IPS-20b (cell line): Measurements from ENCODE around the gene MAFB.
A peak's percentile ranks its signal among the peaks of the same experiment; 100 is the strongest.

Source experiments
- H3K27ac ChIP-seq: one replicate; pipeline ENCODE4 v1.5.1; 2013; ENCODE audit warnings: low read length
- H3K27me3 ChIP-seq: 2 replicates; pipeline ENCODE4 v1.6.1; 2013; ENCODE audit warnings: mild to moderate bottlenecking, low read length, inconsistent platforms; ENCODE audit not compliant: insufficient read depth
- H3K36me3 ChIP-seq: 2 replicates; pipeline ENCODE4 v1.6.1; 2013; ENCODE audit warnings: low read depth, mild to moderate bottlenecking, inconsistent platforms, low read length, moderate library complexity; ENCODE audit not compliant: insufficient read depth
- H3K4me1 ChIP-seq: 2 replicates; pipeline ENCODE4 v1.6.1; 2013; ENCODE audit warnings: mild to moderate bottlenecking, control low read depth, inconsistent platforms, low read length, moderate library complexity; ENCODE audit not compliant: insufficient read depth
- H3K4me3 ChIP-seq: 2 replicates; pipeline ENCODE4 v1.5.1; 2013; ENCODE audit warnings: mild to moderate bottlenecking, low read length, inconsistent platforms
- H3K9ac ChIP-seq: 2 replicates; pipeline ENCODE4 v1.6.1; 2013; ENCODE audit warnings: low read depth, mild to moderate bottlenecking, inconsistent platforms, low read length, moderate library complexity
- H3K9me3 ChIP-seq: 2 replicates; pipeline ENCODE4 v1.6.1; 2013; ENCODE audit warnings: mild to moderate bottlenecking, low read depth, low read length, inconsistent platforms; ENCODE audit not compliant: insufficient read depth

Gene MAFB

DNA sequence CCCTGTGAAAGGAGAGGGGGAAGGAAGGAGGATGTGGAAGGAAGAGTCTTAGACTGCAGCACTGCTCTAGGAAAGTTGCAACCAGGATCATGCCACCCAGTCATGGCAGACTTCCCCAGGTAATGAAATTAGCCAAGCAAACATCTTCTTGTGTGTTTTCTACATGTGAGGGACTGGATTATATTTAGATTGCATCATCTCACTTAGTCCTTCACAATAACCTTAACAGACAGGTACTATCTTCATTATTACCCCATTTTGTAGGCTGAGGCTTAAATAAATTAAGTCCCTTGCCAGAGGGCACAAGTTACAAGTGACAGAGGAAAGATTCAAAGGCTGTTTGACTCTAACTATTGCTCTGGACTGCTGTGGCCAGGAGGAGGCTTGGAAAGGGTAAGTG lies 9.7 kb upstream of the MAFB start:
- Histone ChIP-seq H3K27me3 (peaks cover 55% of the 10 kb centered on the region), H3K9ac (no peak overlapping the region)

GRCh38 chr20:40698281-40698680 lies 9.2 kb upstream of the MAFB start:
- H3K36me3 ChIP-seq: no peaks in the 10 kb centered on the region
- H3K4me1 ChIP-seq: no peaks in the 10 kb centered on the region
- no peak overlapping the region for H3K27ac ChIP-seq
- H3K27me3 ChIP-seq: peaks cover 60% of the 10 kb centered on the region
- H3K4me3 ChIP-seq: no peak overlapping the region
- no peaks in the 10 kb centered on the region for H3K9me3 ChIP-seq
- H3K9ac ChIP-seq: no peak overlapping the region

More for the DNA sequence above, 9.7 kb upstream of the MAFB start:
- H3K9me3 ChIP-seq: no peaks in the 10 kb centered on the region
- no peaks in the 10 kb centered on the region for H3K4me1 ChIP-seq
- no peaks in the 10 kb centered on the region for H3K36me3 ChIP-seq
- H3K4me3 ChIP-seq: no peak overlapping the region
- no peak overlapping the region for H3K27ac ChIP-seq

GRCh38 chr20:40697541-40697940 lies 8.5 kb upstream of the MAFB start:
- Histone ChIP-seq H3K9me3 (no peaks in the 10 kb centered on the region), H3K36me3 (no peaks in the 10 kb centered on the region), H3K4me1 (no peaks in the 10 kb centered on the region), H3K4me3 (no peak overlapping the region), H3K27ac (no peak overlapping the region), H3K9ac (no peak overlapping the region), H3K27me3 (peaks cover 67% of the 10 kb centered on the region)

DNA sequence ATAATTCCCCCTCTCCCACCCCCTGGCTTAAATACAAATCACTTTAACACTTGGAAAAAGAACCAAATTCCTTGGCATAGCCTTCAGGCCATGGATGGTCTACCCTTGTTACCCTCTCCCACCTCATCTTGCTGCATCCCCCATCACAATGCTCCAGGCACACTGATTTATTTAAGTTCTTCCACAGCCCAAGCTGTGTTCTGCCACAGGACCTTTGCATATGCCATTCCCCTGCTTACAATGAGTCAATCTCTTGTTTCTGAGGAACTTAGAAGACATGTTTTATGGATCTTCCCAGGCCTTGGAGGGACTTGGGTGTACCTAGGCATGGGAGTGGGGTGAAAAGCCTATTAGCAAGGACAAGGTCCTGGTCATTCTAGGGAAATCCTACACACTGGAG lies 6.2 kb upstream of the MAFB start:
- Histone ChIP-seq H3K9me3 (no peaks in the 10 kb centered on the region), H3K27ac (no peak overlapping the region), H3K36me3 (no peaks in the 10 kb centered on the region), H3K9ac (no peak overlapping the region), H3K4me3 (no peak overlapping the region), H3K4me1 (0 out of 2 replicates have a peak, but pooled peaks cover 5% of the 10 kb centered on the region), H3K27me3 (peaks cover 91% of the 10 kb centered on the region)

DNA sequence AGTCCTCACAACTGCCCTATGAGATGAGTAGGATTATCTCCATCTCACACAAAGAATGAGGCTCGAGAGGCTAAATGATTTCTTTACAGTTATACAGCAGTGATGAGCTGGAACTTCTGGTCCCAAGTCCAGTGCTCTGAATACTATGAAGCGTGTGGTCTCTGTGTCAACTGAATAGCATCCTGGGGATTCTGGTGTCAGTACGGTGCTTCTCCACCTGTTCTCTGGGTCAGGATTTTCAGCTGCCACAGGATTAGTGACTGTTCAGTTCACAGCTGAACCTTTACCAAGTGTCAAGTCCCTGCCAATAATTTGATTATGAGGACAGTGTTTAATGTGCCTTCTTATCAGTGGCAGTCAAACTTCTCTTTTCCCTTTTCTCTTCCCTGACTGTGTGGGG lies 5.2 kb upstream of the MAFB start:
- no peaks in the 10 kb centered on the region for H3K36me3 ChIP-seq

GRCh38 chr20:40692240-40693011 lies 3.4 kb upstream of the MAFB start:
- H3K27me3 ChIP-seq: peaks cover 98% of the 10 kb centered on the region
- no peak overlapping the region for H3K27ac ChIP-seq
- no peak overlapping the region for H3K4me3 ChIP-seq
- H3K4me1 ChIP-seq: peaks cover 5% of the 10 kb centered on the region; the same call in 1 of the 2 replicates
- H3K9me3 ChIP-seq: no peaks in the 10 kb centered on the region
- no peak overlapping the region for H3K9ac ChIP-seq
- H3K36me3 ChIP-seq: no peaks in the 10 kb centered on the region

More for the DNA sequence above, 5.2 kb upstream of the MAFB start:
- Histone ChIP-seq H3K9me3 (no peaks in the 10 kb centered on the region), H3K27me3 (peaks cover 100% of the 10 kb centered on the region), H3K27ac (no peak overlapping the region), H3K4me3 (no peak overlapping the region), H3K9ac (no peak overlapping the region), H3K4me1 (0 out of 2 replicates have a peak, but pooled peaks cover 5% of the 10 kb centered on the region)

- H3K4me3 ChIP-seq: no peak overlapping the region; the same call in 1 of the 2 replicates
- H3K9ac ChIP-seq: no peak overlapping the region
- H3K27ac ChIP-seq: no peak overlapping the region
- peaks cover 9% of the 10 kb centered on the region; the same call in 1 of the 2 replicates for H3K4me1 ChIP-seq
- peaks cover 98% of the 10 kb centered on the region for H3K27me3 ChIP-seq
- H3K9me3 ChIP-seq: no peaks in the 10 kb centered on the region
- H3K36me3 ChIP-seq: no peaks in the 10 kb centered on the region
Observed at GRCh38 chr20:40691566-40692239, 2.7 kb upstream of the MAFB start.

DNA sequence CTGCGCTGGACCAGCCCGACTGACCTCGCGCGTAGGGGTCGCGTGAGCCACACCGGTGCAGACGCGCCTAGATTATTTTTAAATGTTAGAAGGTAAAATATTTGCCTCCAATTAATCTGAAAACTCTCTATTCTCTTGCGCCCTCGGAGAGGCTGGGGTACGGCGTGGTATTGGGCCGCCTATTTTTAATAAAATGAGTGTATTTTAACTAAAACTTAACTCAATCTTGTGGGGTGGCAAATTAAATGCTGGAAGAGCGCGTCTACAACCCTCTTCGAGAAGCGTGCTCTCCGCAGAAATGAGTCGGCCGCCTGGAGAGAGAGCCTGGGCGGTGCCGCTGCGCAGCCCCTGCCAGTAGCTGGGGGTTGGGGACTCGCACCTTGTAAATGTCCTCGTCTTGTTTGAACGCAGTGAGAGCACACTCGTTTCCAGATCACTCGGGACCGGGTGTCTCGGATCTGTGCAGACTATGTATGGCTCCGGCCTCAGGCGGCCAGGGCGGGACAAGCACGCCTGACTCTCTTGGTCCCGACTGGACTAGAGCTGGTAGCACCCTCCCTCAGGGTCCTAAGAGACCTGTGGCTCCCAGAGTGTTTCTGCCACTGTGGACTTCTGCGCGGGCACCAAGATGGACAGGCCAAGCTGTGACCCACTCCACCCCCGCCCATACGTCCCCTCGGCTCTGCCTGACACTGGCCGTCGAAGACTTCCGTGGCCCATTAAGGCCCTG lies 2.0 kb upstream of the MAFB start:
- Histone ChIP-seq H3K4me1 (peaks cover 15% of the 10 kb centered on the region; the same call in 1 of the 2 replicates), H3K36me3 (no peaks in the 10 kb centered on the region), H3K4me3 (peak overlapping the region; percentile 67; the same call in 1 of the 2 replicates), H3K27ac (no peak overlapping the region), H3K9ac (no peak overlapping the region), H3K27me3 (peaks cover 98% of the 10 kb centered on the region), H3K9me3 (no peaks in the 10 kb centered on the region)

DNA sequence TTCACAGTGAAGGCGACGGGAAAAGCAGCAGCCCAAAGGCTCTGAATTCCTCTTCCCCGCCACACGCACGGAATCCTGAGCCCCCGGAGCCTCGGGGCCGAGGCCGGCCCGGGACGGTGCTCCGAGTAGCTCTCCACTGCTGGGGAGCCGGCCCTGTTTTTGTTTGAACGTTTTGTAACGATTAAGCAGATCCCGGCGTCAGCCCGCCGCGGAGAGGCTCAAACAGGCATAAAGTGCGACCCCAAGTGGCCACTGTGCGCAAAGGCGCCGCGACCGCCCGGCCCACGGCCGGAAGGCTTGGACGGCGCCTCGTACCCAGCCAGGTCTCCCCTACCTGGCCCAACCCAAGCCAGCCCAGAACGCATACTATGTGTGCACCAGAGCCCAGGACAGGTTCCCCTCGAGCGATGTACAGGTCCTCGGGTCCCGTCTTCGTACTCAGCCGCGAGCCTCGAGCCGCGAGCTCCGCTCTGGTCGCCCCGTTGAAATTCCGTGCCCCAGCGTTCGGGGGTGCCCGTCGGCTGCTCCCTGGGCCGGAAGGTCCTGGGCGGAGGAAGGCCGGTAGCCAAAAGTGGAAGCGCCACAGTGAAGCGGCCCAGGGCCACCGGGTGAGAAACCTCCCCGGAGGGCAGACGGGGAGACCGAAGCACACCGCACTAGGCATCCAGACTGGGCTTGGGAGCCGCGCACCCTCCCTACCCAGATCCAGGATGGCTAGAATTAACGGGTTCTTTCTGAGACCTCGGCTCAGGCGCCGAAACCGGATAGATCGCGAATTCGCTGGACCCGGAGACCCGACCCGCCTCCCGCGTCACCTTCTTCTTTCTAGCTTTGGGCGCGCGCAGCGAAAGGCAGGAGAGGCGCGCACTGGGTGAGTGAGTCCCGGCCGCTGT lies 1.2 kb upstream of the MAFB start:
- H3K4me1 ChIP-seq: peaks cover 15% of the 10 kb centered on the region; the same call in 1 of the 2 replicates
- H3K27me3 ChIP-seq: peaks cover 98% of the 10 kb centered on the region
- H3K27ac ChIP-seq: no peak overlapping the region
- H3K4me3 ChIP-seq: peak overlapping the region; percentile 67
- peak overlapping the region; percentile 60; the same call in 1 of the 2 replicates for H3K9ac ChIP-seq
- H3K9me3 ChIP-seq: no peaks in the 10 kb centered on the region; the same call in 1 of the 2 replicates
- H3K36me3 ChIP-seq: no peaks in the 10 kb centered on the region

DNA sequence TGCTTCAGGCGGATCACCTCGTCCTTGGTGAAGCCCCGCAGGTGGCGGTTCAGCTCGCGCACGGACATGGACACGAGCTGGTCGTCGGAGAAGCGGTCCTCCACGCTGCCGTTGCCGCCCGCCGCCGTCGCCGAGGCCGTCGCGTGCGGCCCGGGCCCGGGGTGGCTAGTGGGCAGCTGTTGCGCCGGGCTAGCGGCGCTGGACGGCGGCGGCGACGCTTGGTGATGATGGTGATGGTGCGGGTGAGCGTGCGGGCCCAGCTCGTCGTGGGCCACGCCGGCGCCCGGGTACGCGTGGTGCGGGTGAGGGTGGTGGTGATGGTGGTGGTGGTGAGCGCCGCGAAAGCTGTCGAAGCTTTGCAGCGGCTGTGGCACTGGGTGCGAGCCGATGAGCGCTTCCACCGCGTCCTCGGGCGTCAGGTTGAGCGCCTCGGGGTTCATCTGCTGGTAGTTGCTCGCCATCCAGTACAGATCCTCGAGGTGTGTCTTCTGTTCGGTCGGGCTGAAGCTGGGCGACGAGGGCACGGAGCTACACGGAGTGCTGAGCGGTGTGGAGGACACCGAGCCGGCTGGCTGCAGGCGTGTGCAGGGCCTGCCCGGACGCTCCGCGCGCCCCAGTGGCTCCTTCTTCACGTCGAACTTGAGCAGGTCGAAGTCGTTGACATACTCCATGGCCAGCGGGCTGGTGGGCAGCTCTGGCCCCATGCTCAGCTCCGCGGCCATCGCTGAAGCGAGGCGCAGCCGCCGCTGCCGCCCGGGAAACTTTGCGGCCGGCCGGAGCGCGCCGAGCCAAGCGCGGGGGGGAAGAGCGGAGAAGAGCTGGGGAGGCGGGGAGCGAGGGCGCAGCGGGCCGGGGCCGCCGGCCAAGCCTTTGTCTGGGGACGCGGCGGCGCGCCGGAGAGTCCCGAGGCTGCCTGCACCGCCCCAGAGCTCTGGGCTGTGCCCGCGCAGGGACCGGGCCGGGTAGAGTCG lies 622 bp downstream of the MAFB start:
- no peaks in the 10 kb centered on the region for H3K36me3 ChIP-seq
- H3K27me3 ChIP-seq: peaks cover 98% of the 10 kb centered on the region
- H3K9ac ChIP-seq: no peak overlapping the region
- no peaks in the 10 kb centered on the region; the same call in 1 of the 2 replicates for H3K9me3 ChIP-seq
- no peak overlapping the region for H3K27ac ChIP-seq
- H3K4me3 ChIP-seq: peak overlapping the region; percentile 67
- H3K4me1 ChIP-seq: peaks cover 15% of the 10 kb centered on the region; the same call in 1 of the 2 replicates
